Small intestine (tissue), 7 donors: ENCODE results near the gene BRD4. TPM values are rescaled to one million over a fixed set of nuclear protein-coding genes. Genes with fewer than 3 reads are reported as not detected.
A peak's percentile ranks its signal among the peaks of the same experiment; 100 is the strongest.

ENCODE experiments used
- DNase-seq, 2 donors: peaks; one replicate each; pipeline versions ENCODE4 v3.0.0 to v3.0.0-alpha.2; 2013
- FAIRE-seq: peaks from 2 replicates; lab custom pipeline; 2012; peaks lifted over from hg19 to GRCh38; lab: Jason Lieb, UNC
- H3K27ac ChIP-seq, 3 donors: one replicate each; pipeline ENCODE4 v1.5.1; 2013; ENCODE audit warnings: low read length in 2 of 3, mild to moderate bottlenecking in 2 of 3, control low read depth in 1 of 3, inconsistent platforms in 1 of 3, low read depth in 1 of 3, moderate library complexity in 1 of 3
- H3K27me3 ChIP-seq, 3 donors: one replicate each; pipeline ENCODE4 v1.6.1; 2013; ENCODE audit warnings: low read length in 3 of 3, inconsistent platforms in 1 of 3; ENCODE audit not compliant: control insufficient read depth in 3 of 3, insufficient read depth in 3 of 3
- H3K36me3 ChIP-seq, 3 donors: one replicate each; pipeline ENCODE4 v1.6.1; 2013; ENCODE audit warnings: low read length in 3 of 3, inconsistent platforms in 1 of 3, low read depth in 1 of 3, mild to moderate bottlenecking in 1 of 3, moderate library complexity in 1 of 3; ENCODE audit not compliant: control insufficient read depth in 3 of 3, insufficient read depth in 2 of 3
- H3K4me1 ChIP-seq, 3 donors: one replicate each; pipeline ENCODE4 v1.6.1; 2013; ENCODE audit warnings: low read length in 2 of 3, inconsistent platforms in 1 of 3, low read depth in 1 of 3, mild to moderate bottlenecking in 1 of 3, moderate library complexity in 1 of 3; ENCODE audit not compliant: control insufficient read depth in 3 of 3, insufficient read depth in 2 of 3
- H3K4me3 ChIP-seq, 3 donors: one replicate each; pipeline ENCODE4 v1.5.1; 2013; ENCODE audit warnings: low read length in 3 of 3, control low read depth in 1 of 3, inconsistent platforms in 1 of 3, low read depth in 1 of 3, mild to moderate bottlenecking in 1 of 3, moderate library complexity in 1 of 3
- H3K9me3 ChIP-seq, 2 donors: one replicate each; pipeline ENCODE4 v1.6.1; 2013; ENCODE audit warnings: low read depth in 1 of 2, low read length in 1 of 2; ENCODE audit not compliant: control insufficient read depth in 2 of 2, insufficient read depth in 1 of 2
- WGBS, 3 donors: extraction: QIAGEN DNeasy Blood & Tissue Kit; methylation state at CpG; one replicate each; pipeline ENCODE4 v1.1.7; 2013; 5-methylcytosine and 5-hydroxymethylcytosine counted together
- polyA plus RNA-seq, 4 donors: library from polyadenylated mRNA; stranded (reverse) in 3 of 4; unstranded in 1 of 4; fragments of 200-250 nt in 3 of 4; fragments of 120-200 nt in 1 of 4; gene quantifications; one replicate each; pipeline versions ENCODE4 v1.2.1 to v1.2.3, GENCODE V29; 2013
- donor health status: healthy with polysubstance abuse.
- donor health status: control.
- donor health status: control.
- donor health status: Bipolar disorder and iron deficiency.
- donor health status: healthy.

Gene BRD4
- polyA plus RNA-seq, 4 donors: 15.7 to 41.4 (median 24.7) TPM

- DNase-seq: peak; percentile 42 to 57
- Histone ChIP-seq H3K27me3 (no peaks in the 10 kb centered on the region), H3K4me3 (peak overlapping the region; percentile 69 to 100 (median 87)), H3K27ac (peak overlapping the region; percentile 42 to 92 (median 71)), H3K4me1 (peaks cover 9 to 15% (median 15%) of the 10 kb centered on the region in 3 donors), H3K36me3 (no peaks in the 10 kb centered on the region), H3K9me3 (no peaks in the 10 kb centered on the region)
- WGBS, 3 donors: 4 to 5% (median 4%) methylated on average over 17 of the region's 17 CpGs
- FAIRE-seq: no peak
Measured at GRCh38 chr19:15330801-15331418, 1.4 kb downstream of the BRD4 start.

GRCh38 chr19:15328312-15328711 lies 4.0 kb downstream of the BRD4 start:
- FAIRE-seq (no peak), DNase-seq (no peak)
- Histone ChIP-seq H3K27ac (no peak overlapping the region), H3K9me3 (no peaks in the 10 kb centered on the region), H3K27me3 (no peaks in the 10 kb centered on the region), H3K4me1 (peaks cover 28 to 32% (median 29%) of the 10 kb centered on the region in 3 donors), H3K36me3 (no peaks in the 10 kb centered on the region), H3K4me3 (no peak overlapping the region)
- WGBS, 3 donors: 65 to 84% (median 81%) methylated on average over 10 of the region's 10 CpGs

GRCh38 chr19:15324791-15325519 lies 7.4 kb downstream of the BRD4 start:
- no peaks in the 10 kb centered on the region for H3K27me3 ChIP-seq
- no peaks in the 10 kb centered on the region for H3K36me3 ChIP-seq
- DNase-seq (peak; percentile 41 to 81), FAIRE-seq (no peak)
- no peak overlapping the region for H3K4me3 ChIP-seq
- H3K4me1 ChIP-seq: peaks cover 24 to 46% (median 27%) of the 10 kb centered on the region in 3 donors
- 18 to 29% (median 24%) methylated on average over 6 of the region's 6 CpGs for WGBS, 3 donors
- peak overlapping the region in 2 of 3 donors; percentile 34 to 41 for H3K27ac ChIP-seq
- H3K9me3 ChIP-seq: no peaks in the 10 kb centered on the region

GRCh38 chr19:15323496-15324235 lies 8.7 kb downstream of the BRD4 start:
- Histone ChIP-seq H3K27ac (peak overlapping the region in 2 of 3 donors; percentile 29 to 45), H3K4me1 (peaks cover 21 to 52% (median 25%) of the 10 kb centered on the region in 3 donors)

GRCh38 chr19:15321739-15322138 lies 10.6 kb downstream of the BRD4 start:
- Histone ChIP-seq H3K9me3 (no peaks in the 10 kb centered on the region), H3K36me3 (peaks cover 0 to 5% (median 0%) of the 10 kb centered on the region in 3 donors), H3K27ac (peak overlapping the region in 1 of 3 donors; percentile 45), H3K4me3 (no peak overlapping the region), H3K4me1 (peaks cover 19 to 59% (median 27%) of the 10 kb centered on the region in 3 donors), H3K27me3 (no peaks in the 10 kb centered on the region)
- 37 to 58% (median 50%) methylated on average over 2 of the region's 2 CpGs for WGBS, 3 donors
- DNase-seq (no peak), FAIRE-seq (no peak)

More at GRCh38 chr19:15323496-15324235, 8.7 kb downstream of the BRD4 start:
- Histone ChIP-seq H3K9me3 (no peaks in the 10 kb centered on the region), H3K4me3 (no peak overlapping the region), H3K27me3 (no peaks in the 10 kb centered on the region), H3K36me3 (no peaks in the 10 kb centered on the region)
- WGBS, 3 donors: 24 to 27% (median 25%) methylated on average over 5 of the region's 5 CpGs
- DNase-seq (peak in 1 of 2 donors; percentile 58), FAIRE-seq (no peak)

- Histone ChIP-seq H3K27ac (no peak overlapping the region), H3K9me3 (no peaks in the 10 kb centered on the region), H3K27me3 (no peaks in the 10 kb centered on the region), H3K4me3 (no peak overlapping the region), H3K4me1 (peaks cover 18 to 55% (median 24%) of the 10 kb centered on the region in 3 donors), H3K36me3 (peaks cover 0 to 7% (median 0%) of the 10 kb centered on the region in 3 donors)
- DNase-seq: no peak
- no peak for FAIRE-seq
- WGBS, 3 donors: 59 to 74% (median 73%) methylated on average over 4 of the region's 4 CpGs
Measured at GRCh38 chr19:15320116-15320515, 12.2 kb downstream of the BRD4 start.

- DNase-seq (no peak), FAIRE-seq (no peak)
- 59 to 78% (median 62%) methylated on average over 6 of the region's 6 CpGs for WGBS, 3 donors
- H3K4me3 ChIP-seq: no peak overlapping the region
- H3K27ac ChIP-seq: no peak overlapping the region
- H3K27me3 ChIP-seq: no peaks in the 10 kb centered on the region
- H3K4me1 ChIP-seq: peaks cover 5 to 47% (median 10%) of the 10 kb centered on the region in 3 donors
- H3K9me3 ChIP-seq: no peaks in the 10 kb centered on the region
- peaks cover 0 to 7% (median 0%) of the 10 kb centered on the region in 3 donors for H3K36me3 ChIP-seq
Measured at GRCh38 chr19:15318241-15318691, 14.1 kb downstream of the BRD4 start.
